ENCODE data around the gene RET.

RET gene

GRCh38 chr10:43134126-43134905, 57.4 kb downstream of the RET start:
- Histone ChIP-seq H3K79me2 (ENCODE audit: low read length) (peaks cover 19% of the 10 kb centered on the region), H2AFZ (ENCODE audit: low read depth, low read length) (no peak overlapping the region), H3K4me1 (ENCODE audit: low read length) (peaks cover 2% of the 10 kb centered on the region; the same call in 1 of the 2 replicates), H3K4me2 (ENCODE audit: low read length) (no peak overlapping the region), H3K4me3 (ENCODE audit: low read length) (no peak overlapping the region), H3K36me3 (replicated peaks; ENCODE audit: low read depth, low read length) (no peaks in the 10 kb centered on the region), H3K9me3 (ENCODE audit: insufficient read depth, low read length) (no peaks in the 10 kb centered on the region), H3K9ac (ENCODE audit: low read length) (no peak overlapping the region), H4K20me1 (ENCODE audit: insufficient read depth, low read length) (no peaks in the 10 kb centered on the region), H3K27ac (ENCODE audit: low read length) (no peak overlapping the region), H3K27me3 (ENCODE audit: low read depth, low read length) (no peaks in the 10 kb centered on the region)
- TF ChIP-seq EZH2phosphoT487 (IDR thresholded peaks at IDR 0.05; ENCODE audit: low read depth) (no peak), CTCF (IDR thresholded peaks at IDR 0.05; ENCODE audit: low read depth, low read length) (no peak)

GRCh38 chr10:43135064-43135463, 58.2 kb downstream of the RET start:
- peaks cover 27% of the 10 kb centered on the region for H3K79me2 ChIP-seq (ENCODE audit: low read length)
- TF ChIP-seq EZH2phosphoT487 (IDR thresholded peaks at IDR 0.05; ENCODE audit: low read depth) (no peak), CTCF (IDR thresholded peaks at IDR 0.05; ENCODE audit: low read depth, low read length) (no peak)
- H3K4me3 ChIP-seq (ENCODE audit: low read length) = no peak overlapping the region
- no peak overlapping the region for H2AFZ ChIP-seq (ENCODE audit: low read depth, low read length)
- H4K20me1 ChIP-seq (ENCODE audit: insufficient read depth, low read length) = peaks cover 6% of the 10 kb centered on the region; the same call in 1 of the 2 replicates
- H3K4me1 ChIP-seq (ENCODE audit: low read length) = peaks cover 9% of the 10 kb centered on the region
- H3K4me2 ChIP-seq (ENCODE audit: low read length) = no peak overlapping the region
- no peaks in the 10 kb centered on the region for H3K9me3 ChIP-seq (ENCODE audit: insufficient read depth, low read length)
- no peak overlapping the region for H3K27ac ChIP-seq (ENCODE audit: low read length)
- H3K27me3 ChIP-seq (ENCODE audit: low read depth, low read length) = no peaks in the 10 kb centered on the region
- no peak overlapping the region for H3K9ac ChIP-seq (ENCODE audit: low read length)
- no peaks in the 10 kb centered on the region for H3K36me3 ChIP-seq (replicated peaks; ENCODE audit: low read depth, low read length)

GRCh38 chr10:43135656-43136055, 58.8 kb downstream of the RET start:
- no peak for TF ChIP-seq CTCF (IDR thresholded peaks at IDR 0.05; ENCODE audit: low read depth, low read length)
- no peak for TF ChIP-seq EZH2phosphoT487 (IDR thresholded peaks at IDR 0.05; ENCODE audit: low read depth)
- Histone ChIP-seq H3K9me3 (ENCODE audit: insufficient read depth, low read length) (no peaks in the 10 kb centered on the region), H4K20me1 (ENCODE audit: insufficient read depth, low read length) (peaks cover 6% of the 10 kb centered on the region; the same call in 1 of the 2 replicates), H3K79me2 (ENCODE audit: low read length) (peaks cover 30% of the 10 kb centered on the region), H3K9ac (ENCODE audit: low read length) (no peak overlapping the region), H3K4me3 (ENCODE audit: low read length) (no peak overlapping the region), H3K27ac (ENCODE audit: low read length) (no peak overlapping the region), H2AFZ (ENCODE audit: low read depth, low read length) (no peak overlapping the region), H3K4me2 (ENCODE audit: low read length) (no peak overlapping the region), H3K27me3 (ENCODE audit: low read depth, low read length) (no peaks in the 10 kb centered on the region), H3K36me3 (replicated peaks; ENCODE audit: low read depth, low read length) (no peaks in the 10 kb centered on the region), H3K4me1 (ENCODE audit: low read length) (peaks cover 15% of the 10 kb centered on the region)

GRCh38 chr10:43136432-43136831, 59.6 kb downstream of the RET start:
- Histone ChIP-seq H3K79me2 (ENCODE audit: low read length) (peaks cover 35% of the 10 kb centered on the region), H3K9me3 (ENCODE audit: insufficient read depth, low read length) (no peaks in the 10 kb centered on the region), H3K27me3 (ENCODE audit: low read depth, low read length) (no peaks in the 10 kb centered on the region), H3K4me3 (ENCODE audit: low read length) (no peak overlapping the region), H4K20me1 (ENCODE audit: insufficient read depth, low read length) (peaks cover 6% of the 10 kb centered on the region; the same call in 1 of the 2 replicates), H2AFZ (ENCODE audit: low read depth, low read length) (no peak overlapping the region), H3K4me1 (ENCODE audit: low read length) (peaks cover 23% of the 10 kb centered on the region), H3K36me3 (replicated peaks; ENCODE audit: low read depth, low read length) (no peaks in the 10 kb centered on the region), H3K4me2 (ENCODE audit: low read length) (no peak overlapping the region), H3K27ac (ENCODE audit: low read length) (no peak overlapping the region), H3K9ac (ENCODE audit: low read length) (no peak overlapping the region)
- TF ChIP-seq EZH2phosphoT487 (IDR thresholded peaks at IDR 0.05; ENCODE audit: low read depth) (no peak), CTCF (IDR thresholded peaks at IDR 0.05; ENCODE audit: low read depth, low read length) (no peak)

All from OCI-LY3 (cell line).